CD4-positive, alpha-beta memory T cell (primary cell): ENCODE measurements around the gene FLACC1. TPM values are rescaled to one million over a fixed set of nuclear protein-coding genes. Genes with fewer than 3 reads are reported as not detected.
"Not testable (repeated sequence)": the region's sequence is repeated elsewhere in the genome, so short reads cannot be mapped to it uniquely, and the experiment has no call there.

ENCODE experiments used
- CTCF ChIA-PET: fragments of 350-600 bp; sonication (Branson Sonifier 250); formaldehyde crosslinking; loops from one replicate; lab custom pipeline; 2021; ENCODE audit warnings: inconsistent platforms; ENCODE audit not compliant: partially characterized antibody; lab: Charles Lee
- POLR2A ChIA-PET: fragments of 350-600 bp; sonication (Branson Sonifier 250); formaldehyde crosslinking; loops from one replicate; lab custom pipeline; 2021; ENCODE audit not compliant: partially characterized antibody; lab: Charles Lee
- DNase-seq, 5 donors: peaks; one replicate each; pipeline versions ENCODE4 v3.0.0 to v3.0.0-alpha.2; 2020 to 2022; ENCODE audit warnings: mixed read lengths in 1 of 5
- H3K27ac ChIP-seq: one replicate; pipeline ENCODE4 v1.7.0; 2013; ENCODE audit warnings: low read depth, low read length
- H3K27me3 ChIP-seq: 2 replicates; pipeline ENCODE4 v1.7.0; 2013; ENCODE audit warnings: mild to moderate bottlenecking, low read length, moderate library complexity; ENCODE audit not compliant: insufficient read depth
- H3K36me3 ChIP-seq: 2 replicates; pipeline ENCODE4 v1.7.0; 2013; ENCODE audit warnings: mild to moderate bottlenecking, low read length, moderate library complexity; ENCODE audit not compliant: insufficient read depth
- H3K4me1 ChIP-seq: 2 replicates; pipeline ENCODE4 v1.7.0; 2013; ENCODE audit warnings: mild to moderate bottlenecking, low read length, moderate library complexity; ENCODE audit not compliant: insufficient read depth
- H3K4me3 ChIP-seq, 2 donors: one replicate each; pipeline ENCODE4 v1.7.0; 2013; ENCODE audit warnings: low read length in 2 of 2, mild to moderate bottlenecking in 1 of 2
- H3K9me3 ChIP-seq, 2 donors: one replicate each; pipeline ENCODE4 v1.7.0; 2013; ENCODE audit warnings: low read length in 2 of 2, control low read depth in 1 of 2; ENCODE audit not compliant: control insufficient read depth in 1 of 2
- H3K27ac Mint-ChIP-seq, 7 donors: one replicate each; pipeline ENCODE4 v1.8.0; 2020 to 2021; ENCODE audit warnings: mixed read lengths in 7 of 7, mild to moderate bottlenecking in 6 of 7, inconsistent platforms in 3 of 7, moderate library complexity in 3 of 7
- H3K27me3 Mint-ChIP-seq, 2 donors: one replicate each; pipeline ENCODE4 v1.8.0; 2020 to 2021; ENCODE audit warnings: mixed read lengths in 2 of 2
- H3K36me3 Mint-ChIP-seq, 2 donors: one replicate each; pipeline ENCODE4 v1.8.0; 2020 to 2021; ENCODE audit warnings: mixed read lengths in 2 of 2, inconsistent platforms in 1 of 2, mild to moderate bottlenecking in 1 of 2
- H3K4me1 Mint-ChIP-seq, 4 donors: one replicate each; pipeline ENCODE4 v1.8.0; 2020 to 2021; ENCODE audit warnings: mixed read lengths in 4 of 4, mild to moderate bottlenecking in 1 of 4
- H3K4me3 Mint-ChIP-seq, 8 donors: one replicate each; pipeline ENCODE4 v1.8.0; 2020 to 2021; ENCODE audit warnings: mixed read lengths in 8 of 8, mild to moderate bottlenecking in 7 of 8, moderate library complexity in 6 of 8, inconsistent platforms in 3 of 8
- H3K9me3 Mint-ChIP-seq, 8 donors: one replicate each; pipeline ENCODE4 v1.8.0; 2020 to 2021; ENCODE audit warnings: mixed read lengths in 8 of 8, mild to moderate bottlenecking in 5 of 8, inconsistent platforms in 3 of 8, moderate library complexity in 1 of 8
- intact Hi-C: fragments of 100-400 bp; cut with micrococcal nuclease; formaldehyde crosslinking; loops from one replicate; pipeline ENCODE4 v1.15.1; 2023
- polyA plus RNA-seq, 2 donors: library from polyadenylated mRNA; unstranded; fragments of 300-500 nt; fragmentation: Illumina TruSeq; gene quantifications; one replicate each; pipeline ENCODE4 v1.2.3, GENCODE V29; 2021
- total RNA-seq, 2 experiments: library from RNA; stranded (reverse); gene quantifications; one replicate each; pipeline ENCODE4 v1.2.3, GENCODE V29; 2021

The FLACC1 gene
- total and polyA plus RNA-seq, 4 experiments from 2014 or later: 0.39 to 10.3 (median 5.4) TPM

- not testable (repeated sequence) for H3K27me3 Mint-ChIP-seq, H3K9me3 Mint-ChIP-seq, H3K36me3 ChIP-seq, H3K27me3 ChIP-seq, H3K4me3 ChIP-seq, H3K9me3 ChIP-seq, DNase-seq
- H3K27ac Mint-ChIP-seq: peak overlapping the region; percentile 57 to 94 (median 85)
- peaks cover 44 to 78% (median 56%) of the 10 kb centered on the region in 4 donors for H3K4me1 Mint-ChIP-seq
- ChIA-PET POLR2A (interaction anchor here (1.0 to 1.3 kb wide), 3 partner anchors 14 to 23 kb away, joined by 4 to 7 read pairs (median 4); partner anchors contain the start of gene CASP8), CTCF (interaction anchor here (1.0 to 1.1 kb wide), 2 partner anchors 124 to 125 kb away, joined by 4 to 5 read pairs; no protein-coding TSS in a partner anchor)
- H3K27ac ChIP-seq: peak overlapping the region; percentile 16
- peaks cover 59% of the 10 kb centered on the region for H3K4me1 ChIP-seq
- peak overlapping the region in 7 of 8 donors; percentile 22 to 58 (median 52) for H3K4me3 Mint-ChIP-seq
- intact Hi-C loops: loop anchor here (10.0 kb wide), 1 partner anchor 1025 kb away; the partner anchor contains the start of gene NOP58
- peaks cover 38 to 48% of the 10 kb centered on the region in 2 donors for H3K36me3 Mint-ChIP-seq
Measured at GRCh38 chr2:201239167-201239935, 117.8 kb downstream of the FLACC1 start.

Other genes with a start within 250 kb of the FLACC1 start
- 100 to 1,000 TPM; 222 to 235 TPM for gene CFLAR, start 241.2 kb downstream of the FLACC1 start, total RNA-seq
- 100 to 1,000 TPM; 127 to 155 TPM for gene CFLAR, start 241.2 kb downstream of the FLACC1 start, polyA plus RNA-seq
- gene CASP10, start 174.2 kb downstream of the FLACC1 start, total RNA-seq: 10 to 100 TPM; 30.6 to 36.6 TPM
- 10 to 100 TPM; 15.3 to 15.5 TPM for gene CASP10, start 174.2 kb downstream of the FLACC1 start, polyA plus RNA-seq
- gene CASP8, start 96.8 kb downstream of the FLACC1 start, total RNA-seq: 100 to 1,000 TPM; 199 to 200 TPM
- gene CASP8, start 96.8 kb downstream of the FLACC1 start, polyA plus RNA-seq: 100 to 1,000 TPM in 1 of 2 donors, 10 to 100 TPM in 1; 30.6 to 108 TPM
- 10 to 100 TPM; 46.8 to 47.3 TPM for gene TRAK2, start 94.1 kb upstream of the FLACC1 start, total RNA-seq
- gene TRAK2, start 94.1 kb upstream of the FLACC1 start, polyA plus RNA-seq: 10 to 100 TPM; 25.2 to 40.6 TPM
- gene STRADB, start 94.4 kb upstream of the FLACC1 start, total RNA-seq: 10 to 100 TPM; 17.3 to 20.9 TPM
- gene STRADB, start 94.4 kb upstream of the FLACC1 start, polyA plus RNA-seq: 10 to 100 TPM; 22.4 to 36.2 TPM